HL-60 (cell line): ENCODE measurements around the gene MSI2.

Experiments used
- GABPA ChIP-seq: IDR thresholded peaks from 2 replicates; pipeline ENCODE4 v1.6.1; 2012; ENCODE audit warnings: low read depth
- POLR2AphosphoS5 ChIP-seq: IDR thresholded peaks from 2 replicates; pipeline ENCODE4 v1.6.1; 2012; ENCODE audit warnings: low read depth
- TF ChIP-seq, protein P1 (sequence below): IDR thresholded peaks from one replicate; pipeline ENCODE4 v1.5.1; 2011; ENCODE audit warnings: low read length, control low read depth, inconsistent platforms; ENCODE audit not compliant: insufficient read depth
- TF ChIP-seq, protein P2 (sequence below): IDR thresholded peaks from 2 replicates; pipeline ENCODE4 v1.6.1; 2012; ENCODE audit warnings: low read depth; ENCODE audit not compliant: insufficient replicate concordance

DNA sequence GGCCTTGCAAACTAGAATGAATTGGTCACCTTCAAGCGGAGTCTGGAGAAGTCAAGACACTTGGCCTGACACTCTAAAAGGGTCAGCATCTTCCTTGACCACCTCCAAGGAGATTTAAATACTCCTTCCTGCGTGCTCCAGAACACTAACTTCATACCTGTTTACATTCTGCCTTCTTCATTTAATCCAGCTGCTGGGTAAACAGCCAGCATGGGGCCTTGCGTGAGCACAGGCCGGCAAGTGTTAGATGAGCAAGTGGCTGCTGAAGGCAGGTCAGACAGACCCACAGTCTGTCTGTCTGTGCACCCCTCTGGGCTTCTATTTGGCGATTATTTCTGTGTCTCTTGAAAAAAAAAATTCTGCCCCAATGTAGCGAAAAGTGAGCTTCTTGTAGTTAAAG lies 153.8 kb downstream of the MSI2 start:
- TF ChIP-seq, protein P1, sequence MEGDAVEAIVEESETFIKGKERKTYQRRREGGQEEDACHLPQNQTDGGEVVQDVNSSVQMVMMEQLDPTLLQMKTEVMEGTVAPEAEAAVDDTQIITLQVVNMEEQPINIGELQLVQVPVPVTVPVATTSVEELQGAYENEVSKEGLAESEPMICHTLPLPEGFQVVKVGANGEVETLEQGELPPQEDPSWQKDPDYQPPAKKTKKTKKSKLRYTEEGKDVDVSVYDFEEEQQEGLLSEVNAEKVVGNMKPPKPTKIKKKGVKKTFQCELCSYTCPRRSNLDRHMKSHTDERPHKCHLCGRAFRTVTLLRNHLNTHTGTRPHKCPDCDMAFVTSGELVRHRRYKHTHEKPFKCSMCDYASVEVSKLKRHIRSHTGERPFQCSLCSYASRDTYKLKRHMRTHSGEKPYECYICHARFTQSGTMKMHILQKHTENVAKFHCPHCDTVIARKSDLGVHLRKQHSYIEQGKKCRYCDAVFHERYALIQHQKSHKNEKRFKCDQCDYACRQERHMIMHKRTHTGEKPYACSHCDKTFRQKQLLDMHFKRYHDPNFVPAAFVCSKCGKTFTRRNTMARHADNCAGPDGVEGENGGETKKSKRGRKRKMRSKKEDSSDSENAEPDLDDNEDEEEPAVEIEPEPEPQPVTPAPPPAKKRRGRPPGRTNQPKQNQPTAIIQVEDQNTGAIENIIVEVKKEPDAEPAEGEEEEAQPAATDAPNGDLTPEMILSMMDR = no peak
- TF ChIP-seq, protein P2, sequence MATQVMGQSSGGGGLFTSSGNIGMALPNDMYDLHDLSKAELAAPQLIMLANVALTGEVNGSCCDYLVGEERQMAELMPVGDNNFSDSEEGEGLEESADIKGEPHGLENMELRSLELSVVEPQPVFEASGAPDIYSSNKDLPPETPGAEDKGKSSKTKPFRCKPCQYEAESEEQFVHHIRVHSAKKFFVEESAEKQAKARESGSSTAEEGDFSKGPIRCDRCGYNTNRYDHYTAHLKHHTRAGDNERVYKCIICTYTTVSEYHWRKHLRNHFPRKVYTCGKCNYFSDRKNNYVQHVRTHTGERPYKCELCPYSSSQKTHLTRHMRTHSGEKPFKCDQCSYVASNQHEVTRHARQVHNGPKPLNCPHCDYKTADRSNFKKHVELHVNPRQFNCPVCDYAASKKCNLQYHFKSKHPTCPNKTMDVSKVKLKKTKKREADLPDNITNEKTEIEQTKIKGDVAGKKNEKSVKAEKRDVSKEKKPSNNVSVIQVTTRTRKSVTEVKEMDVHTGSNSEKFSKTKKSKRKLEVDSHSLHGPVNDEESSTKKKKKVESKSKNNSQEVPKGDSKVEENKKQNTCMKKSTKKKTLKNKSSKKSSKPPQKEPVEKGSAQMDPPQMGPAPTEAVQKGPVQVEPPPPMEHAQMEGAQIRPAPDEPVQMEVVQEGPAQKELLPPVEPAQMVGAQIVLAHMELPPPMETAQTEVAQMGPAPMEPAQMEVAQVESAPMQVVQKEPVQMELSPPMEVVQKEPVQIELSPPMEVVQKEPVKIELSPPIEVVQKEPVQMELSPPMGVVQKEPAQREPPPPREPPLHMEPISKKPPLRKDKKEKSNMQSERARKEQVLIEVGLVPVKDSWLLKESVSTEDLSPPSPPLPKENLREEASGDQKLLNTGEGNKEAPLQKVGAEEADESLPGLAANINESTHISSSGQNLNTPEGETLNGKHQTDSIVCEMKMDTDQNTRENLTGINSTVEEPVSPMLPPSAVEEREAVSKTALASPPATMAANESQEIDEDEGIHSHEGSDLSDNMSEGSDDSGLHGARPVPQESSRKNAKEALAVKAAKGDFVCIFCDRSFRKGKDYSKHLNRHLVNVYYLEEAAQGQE = no peak
- TF ChIP-seq GABPA (no peak), POLR2AphosphoS5 (no peak)
